OCI-LY1 (cell line): ENCODE data around the gene MRM2.

Experiments used
- H2AFZ ChIP-seq: fragments of 200-600 bp; sonication (generic), shearing (Covaris generic); 2 replicates; pipeline ENCODE4 v1.6.0; 2014; ENCODE audit warnings: antibody characterized with exemption, mild to moderate bottlenecking, low read length
- H3F3A ChIP-seq: fragments of 200-600 bp; sonication (generic), shearing (Covaris generic); 2 replicates; pipeline ENCODE4 v1.6.0; 2014; ENCODE audit warnings: mild to moderate bottlenecking, antibody characterized with exemption, low read length, moderate library complexity; ENCODE audit not compliant: insufficient read depth
- H3K27ac ChIP-seq: fragments of 200-600 bp; sonication (generic); 2 replicates; pipeline ENCODE4 v1.5.1; 2014; ENCODE audit warnings: low read length, mixed run types, mild to moderate bottlenecking, low read depth; ENCODE audit not compliant: poor library complexity, severe bottlenecking
- H3K27me3 ChIP-seq: fragments of 200-600 bp; sonication (generic); 2 replicates; pipeline ENCODE4 v1.6.0; 2014; ENCODE audit warnings: antibody characterized with exemption, mild to moderate bottlenecking, low read length, moderate library complexity; ENCODE audit not compliant: insufficient read depth
- H3K36me3 ChIP-seq: fragments of 200-600 bp; sonication (generic); 2 replicates; pipeline ENCODE4 v1.6.1; 2014; ENCODE audit warnings: mild to moderate bottlenecking, antibody characterized with exemption, low read length, moderate library complexity, mixed read lengths; ENCODE audit not compliant: insufficient read depth
- H3K4me1 ChIP-seq: fragments of 200-600 bp; sonication (generic); 2 replicates; pipeline ENCODE4 v1.5.1; 2014; ENCODE audit warnings: mild to moderate bottlenecking, low read length, moderate library complexity; ENCODE audit not compliant: insufficient read depth, severe bottlenecking
- H3K4me2 ChIP-seq: fragments of 200-600 bp; sonication (generic), shearing (Covaris generic); 2 replicates; pipeline ENCODE4 v1.6.1; 2014; ENCODE audit warnings: low read length
- H3K4me3 ChIP-seq: fragments of 200-600 bp; sonication (generic); 2 replicates; pipeline ENCODE4 v1.5.1; 2014; ENCODE audit warnings: low read length, low read depth, mild to moderate bottlenecking, mixed read lengths; ENCODE audit not compliant: poor library complexity, severe bottlenecking
- H3K79me2 ChIP-seq: fragments of 200-600 bp; shearing (Covaris generic); 2 replicates; pipeline ENCODE4 v1.6.1; 2016; ENCODE audit warnings: mixed run types, low read length, mixed read lengths; ENCODE audit not compliant: insufficient read depth
- H3K9ac ChIP-seq: fragments of 200-600 bp; sonication (generic), shearing (Covaris generic); 2 replicates; pipeline ENCODE4 v1.6.1; 2014; ENCODE audit warnings: mild to moderate bottlenecking, low read length, mixed read lengths
- H3K9me2 ChIP-seq: fragments of 200-600 bp; sonication (generic), shearing (Covaris generic); 2 replicates; pipeline ENCODE4 v1.6.1; 2014; ENCODE audit warnings: low read depth, mild to moderate bottlenecking, low read length, mixed read lengths
- H3K9me3 ChIP-seq: fragments of 200-600 bp; shearing (Covaris generic); 2 replicates; pipeline ENCODE4 v1.6.1; 2014; ENCODE audit warnings: low read length, mixed read lengths
- H4K20me1 ChIP-seq: fragments of 200-600 bp; sonication (generic), shearing (Covaris generic); 2 replicates; pipeline ENCODE4 v1.6.0; 2016; ENCODE audit warnings: mild to moderate bottlenecking, low read length; ENCODE audit not compliant: insufficient read depth
- CTCF ChIP-seq: fragments of 200-600 bp; sonication (generic), shearing (Covaris generic); IDR thresholded peaks from 2 replicates; pipeline ENCODE4 v1.5.1; 2017; ENCODE audit warnings: mild to moderate bottlenecking, antibody characterized with exemption, low read length, moderate library complexity, mixed read lengths
- EZH2 ChIP-seq: fragments of 200-600 bp; sonication (generic), shearing (Covaris generic); IDR thresholded peaks from 2 replicates; pipeline ENCODE4 v1.8.0; 2017; ENCODE audit warnings: borderline replicate concordance, mixed run types, mild to moderate bottlenecking, antibody characterized with exemption, low read length, moderate library complexity, mixed read lengths

The MRM2 gene

GRCh38 chr7:2220954-2221353 is 21.1 kb downstream of the MRM2 start:
- Histone ChIP-seq H3K9me3 (no peaks in the 10 kb centered on the region), H3K4me1 (no peaks in the 10 kb centered on the region), H4K20me1 (no peaks in the 10 kb centered on the region), H3K9ac (no peak overlapping the region), H3K27ac (no peak overlapping the region), H3K36me3 (peaks cover 75% of the 10 kb centered on the region), H3F3A (no peaks in the 10 kb centered on the region), H3K27me3 (no peaks in the 10 kb centered on the region), H3K4me2 (no peak overlapping the region), H3K9me2 (no peaks in the 10 kb centered on the region), H2AFZ (no peak overlapping the region), H3K79me2 (no peaks in the 10 kb centered on the region), H3K4me3 (no peak overlapping the region)
- no peak for TF ChIP-seq EZH2
- no peak for TF ChIP-seq CTCF

GRCh38 chr7:2220506-2220905 is 21.5 kb downstream of the MRM2 start:
- Histone ChIP-seq H4K20me1 (no peaks in the 10 kb centered on the region), H3K36me3 (peaks cover 75% of the 10 kb centered on the region)
- TF ChIP-seq EZH2 = no peak
- TF ChIP-seq CTCF = no peak

GRCh38 chr7:2220030-2220429 is 22.0 kb downstream of the MRM2 start:
- H4K20me1 ChIP-seq = no peaks in the 10 kb centered on the region
- no peaks in the 10 kb centered on the region for H3K9me2 ChIP-seq
- H3K4me2 ChIP-seq = no peak overlapping the region
- no peaks in the 10 kb centered on the region for H3K4me1 ChIP-seq
- peaks cover 73% of the 10 kb centered on the region for H3K36me3 ChIP-seq
- no peaks in the 10 kb centered on the region for H3K79me2 ChIP-seq
- H3K9ac ChIP-seq = no peak overlapping the region
- H3K4me3 ChIP-seq = no peak overlapping the region
- TF ChIP-seq EZH2 (no peak), CTCF (no peak)
- H3F3A ChIP-seq = no peaks in the 10 kb centered on the region
- no peak overlapping the region for H3K27ac ChIP-seq
- no peak overlapping the region for H2AFZ ChIP-seq
- no peaks in the 10 kb centered on the region for H3K27me3 ChIP-seq
- no peaks in the 10 kb centered on the region for H3K9me3 ChIP-seq

More at GRCh38 chr7:2220506-2220905, 21.5 kb downstream of the MRM2 start:
- no peak overlapping the region for H3K9ac ChIP-seq
- H3K79me2 ChIP-seq = no peaks in the 10 kb centered on the region
- no peaks in the 10 kb centered on the region for H3K9me3 ChIP-seq
- no peaks in the 10 kb centered on the region for H3K4me1 ChIP-seq
- H2AFZ ChIP-seq = no peak overlapping the region
- H3K27me3 ChIP-seq = no peaks in the 10 kb centered on the region
- no peak overlapping the region for H3K27ac ChIP-seq
- H3K4me3 ChIP-seq = no peak overlapping the region
- H3F3A ChIP-seq = no peaks in the 10 kb centered on the region
- H3K4me2 ChIP-seq = no peak overlapping the region
- no peaks in the 10 kb centered on the region for H3K9me2 ChIP-seq
